Measurements from ENCODE around the gene CNPPD1. TPM values are rescaled to one million over a fixed set of nuclear protein-coding genes. Genes with fewer than 3 reads are reported as not detected.

CNPPD1 gene
- total RNA-seq, 1 donor from 2014 or later, result 37.8 TPM

GRCh38 chr2:219214786-219215185 is 38.1 kb upstream of the CNPPD1 start:
- Mint-ChIP-seq H3K27me3 (no peaks in the 10 kb centered on the region), H3K9me3 (no peaks in the 10 kb centered on the region), H3K4me3 (no peak overlapping the region), H3K4me1 (ENCODE audit: unreplicated experiment) (peaks cover 18% of the 10 kb centered on the region), H3K27ac (no peak overlapping the region), H3K36me3 (peaks cover 3% of the 10 kb centered on the region)
- DNase-seq (ENCODE audit: extremely low spot score, unreplicated experiment), result no peak
- no peak for TF ChIP-seq CTCF (conservative IDR thresholded peaks at IDR 0.05)

- Mint-ChIP-seq H3K27ac (no peak overlapping the region), H3K36me3 (no peaks in the 10 kb centered on the region), H3K4me3 (no peak overlapping the region), H3K27me3 (no peaks in the 10 kb centered on the region), H3K9me3 (no peaks in the 10 kb centered on the region), H3K4me1 (ENCODE audit: unreplicated experiment) (peaks cover 14% of the 10 kb centered on the region)
- TF ChIP-seq CTCF (conservative IDR thresholded peaks at IDR 0.05), result no peak
- no peak for DNase-seq (ENCODE audit: extremely low spot score, unreplicated experiment)
Observed at GRCh38 chr2:219214141-219214540, 37.4 kb upstream of the CNPPD1 start.

GRCh38 chr2:219213486-219214071 is 36.9 kb upstream of the CNPPD1 start:
- peaks cover 11% of the 10 kb centered on the region for H3K4me1 Mint-ChIP-seq (ENCODE audit: unreplicated experiment)
- H3K36me3 Mint-ChIP-seq, result no peaks in the 10 kb centered on the region
- H3K27me3 Mint-ChIP-seq, result no peaks in the 10 kb centered on the region
- no peaks in the 10 kb centered on the region for H3K9me3 Mint-ChIP-seq
- H3K27ac Mint-ChIP-seq, result no peak overlapping the region
- DNase-seq (ENCODE audit: extremely low spot score, unreplicated experiment), result no peak
- TF ChIP-seq CTCF (conservative IDR thresholded peaks at IDR 0.05), result no peak
- H3K4me3 Mint-ChIP-seq, result no peak overlapping the region

GRCh38 chr2:219213026-219213415 is 36.3 kb upstream of the CNPPD1 start:
- Mint-ChIP-seq H3K27me3 (no peaks in the 10 kb centered on the region), H3K36me3 (no peaks in the 10 kb centered on the region), H3K9me3 (no peaks in the 10 kb centered on the region), H3K4me3 (no peak overlapping the region), H3K4me1 (ENCODE audit: unreplicated experiment) (peaks cover 16% of the 10 kb centered on the region), H3K27ac (no peak overlapping the region)
- DNase-seq (ENCODE audit: extremely low spot score, unreplicated experiment), result no peak
- no peak for TF ChIP-seq CTCF (conservative IDR thresholded peaks at IDR 0.05)

- Mint-ChIP-seq H3K36me3 (no peaks in the 10 kb centered on the region), H3K27me3 (peaks cover 4% of the 10 kb centered on the region)
Observed at GRCh38 chr2:219210886-219211362, 34.2 kb upstream of the CNPPD1 start.

More at GRCh38 chr2:219210886-219211362, 34.2 kb upstream of the CNPPD1 start:
- Mint-ChIP-seq H3K27ac (no peak overlapping the region), H3K9me3 (no peaks in the 10 kb centered on the region), H3K4me1 (ENCODE audit: unreplicated experiment) (peaks cover 23% of the 10 kb centered on the region), H3K4me3 (no peak overlapping the region)
- no peak for DNase-seq (ENCODE audit: extremely low spot score, unreplicated experiment)
- TF ChIP-seq CTCF (conservative IDR thresholded peaks at IDR 0.05), result no peak
